Gastrocnemius medialis (tissue), 4 donors: ENCODE measurements around the gene INHA.

Experiments
- POLR2A ChIP-seq, 2 donors: fragments of 450-650 bp; IDR thresholded peaks; one replicate each; pipeline ENCODE4 v1.6.1; 2017; ENCODE audit warnings: antibody characterized with exemption in 2 of 2, mild to moderate bottlenecking in 2 of 2, moderate library complexity in 2 of 2
- TF ChIP-seq, protein P1 (sequence below), 5 experiments: fragments of 450-650 bp in 3 of 5; fragments of 200-600 bp in 2 of 5; sonication (generic) in 2 of 5; IDR thresholded peaks in 4 of 5; conservative IDR thresholded peaks in 1 of 5; 1 replicate in 4 of 5; 2 replicates in 1 of 5; pipeline ENCODE4 v1.5.1; 2016 to 2019; ENCODE audit warnings: antibody characterized with exemption in 5 of 5, mild to moderate bottlenecking in 3 of 5, moderate library complexity in 3 of 5

DNA sequence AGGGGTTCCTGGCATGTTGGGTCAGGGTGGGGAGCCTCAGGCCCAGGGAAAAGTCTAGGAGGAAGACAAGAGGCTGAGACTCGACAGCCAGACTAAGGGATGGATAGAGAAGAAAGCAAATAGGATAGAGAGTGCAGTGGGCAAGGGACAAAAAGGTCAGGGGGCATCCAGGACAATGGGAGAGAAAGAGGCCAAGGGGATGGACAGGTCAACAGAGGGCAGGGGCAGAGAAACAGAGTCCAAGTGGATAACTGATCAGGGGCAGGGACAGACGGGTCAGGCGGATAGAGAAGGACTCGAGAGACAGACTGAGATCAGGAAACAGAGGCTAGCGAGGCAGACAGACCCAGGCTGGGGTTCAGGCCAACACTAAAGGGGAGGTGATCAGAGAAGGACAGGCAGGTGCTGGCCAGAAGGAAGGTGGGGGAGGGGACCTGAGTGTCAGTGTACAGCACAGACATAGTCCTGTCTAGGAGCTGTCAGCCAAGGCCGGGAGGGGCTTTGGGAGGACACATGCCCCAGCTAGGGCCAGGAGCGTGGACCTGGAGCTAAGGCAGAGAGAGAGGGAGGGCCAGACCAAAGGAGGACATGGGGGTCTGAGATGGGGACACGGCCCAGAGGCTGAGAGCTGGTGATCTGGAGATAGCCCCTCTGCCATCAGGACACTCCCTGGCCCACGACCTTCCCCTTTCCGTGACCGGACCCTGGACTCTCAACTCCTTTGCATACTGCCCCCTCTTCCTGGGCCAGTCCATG is 45.6 kb upstream of the INHA start:
- TF ChIP-seq, protein P1, sequence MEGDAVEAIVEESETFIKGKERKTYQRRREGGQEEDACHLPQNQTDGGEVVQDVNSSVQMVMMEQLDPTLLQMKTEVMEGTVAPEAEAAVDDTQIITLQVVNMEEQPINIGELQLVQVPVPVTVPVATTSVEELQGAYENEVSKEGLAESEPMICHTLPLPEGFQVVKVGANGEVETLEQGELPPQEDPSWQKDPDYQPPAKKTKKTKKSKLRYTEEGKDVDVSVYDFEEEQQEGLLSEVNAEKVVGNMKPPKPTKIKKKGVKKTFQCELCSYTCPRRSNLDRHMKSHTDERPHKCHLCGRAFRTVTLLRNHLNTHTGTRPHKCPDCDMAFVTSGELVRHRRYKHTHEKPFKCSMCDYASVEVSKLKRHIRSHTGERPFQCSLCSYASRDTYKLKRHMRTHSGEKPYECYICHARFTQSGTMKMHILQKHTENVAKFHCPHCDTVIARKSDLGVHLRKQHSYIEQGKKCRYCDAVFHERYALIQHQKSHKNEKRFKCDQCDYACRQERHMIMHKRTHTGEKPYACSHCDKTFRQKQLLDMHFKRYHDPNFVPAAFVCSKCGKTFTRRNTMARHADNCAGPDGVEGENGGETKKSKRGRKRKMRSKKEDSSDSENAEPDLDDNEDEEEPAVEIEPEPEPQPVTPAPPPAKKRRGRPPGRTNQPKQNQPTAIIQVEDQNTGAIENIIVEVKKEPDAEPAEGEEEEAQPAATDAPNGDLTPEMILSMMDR (IDR thresholded peaks at IDR 0.05 in 4 of 5, conservative IDR thresholded peaks at IDR 0.05 in 1 of 5) = no peak
- no peak for TF ChIP-seq POLR2A (IDR thresholded peaks at IDR 0.05)
